IPS-NIHi7 (cell line): Measurements from ENCODE around the gene CORO2B.
A peak's percentile ranks its signal among the peaks of the same experiment; 100 is the strongest.
"Not testable (repeated sequence)": the region's sequence is repeated elsewhere in the genome, so short reads cannot be mapped to it uniquely, and the experiment has no call there.

Experiments
- DNase-seq: peaks from one replicate; pipeline ENCODE4 v3.0.0; 2012; ENCODE audit warnings: mixed read lengths; ENCODE audit errors: extremely low spot score

Gene CORO2B

GRCh38 chr15:68726246-68726645 lies 147.5 kb downstream of the CORO2B start:
- no peak for DNase-seq

DNA sequence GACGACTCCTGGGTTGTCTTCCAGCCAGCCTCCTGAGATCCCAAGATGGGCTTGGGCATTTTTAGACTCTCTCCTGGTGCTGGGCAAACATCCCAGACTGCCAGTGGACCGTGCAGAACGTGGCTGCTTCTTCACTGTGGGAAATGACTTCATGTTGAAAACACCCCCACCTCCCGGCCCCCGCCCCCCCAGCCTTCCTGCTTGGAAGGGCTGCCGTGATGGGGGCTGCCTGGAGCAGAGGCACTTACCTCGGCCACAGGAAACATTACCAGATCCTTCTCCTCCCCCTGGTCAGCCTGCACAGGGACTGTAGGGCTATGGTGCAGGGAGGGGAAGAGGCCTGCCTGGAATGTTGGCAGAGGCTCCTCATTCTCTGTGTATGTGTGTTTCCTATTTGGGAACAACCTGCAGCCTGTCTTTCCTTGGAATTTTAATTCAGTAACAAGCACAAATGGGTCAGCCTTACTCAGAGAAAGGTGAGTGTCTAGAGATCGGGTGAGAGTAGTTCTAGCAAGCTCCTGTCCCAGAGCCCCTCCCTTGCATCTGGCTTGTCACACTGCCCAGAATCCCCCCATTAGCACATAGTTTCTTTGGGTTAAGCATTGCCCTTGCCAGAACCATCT lies 151.1 kb downstream of the CORO2B start:
- DNase-seq: no peak

DNA sequence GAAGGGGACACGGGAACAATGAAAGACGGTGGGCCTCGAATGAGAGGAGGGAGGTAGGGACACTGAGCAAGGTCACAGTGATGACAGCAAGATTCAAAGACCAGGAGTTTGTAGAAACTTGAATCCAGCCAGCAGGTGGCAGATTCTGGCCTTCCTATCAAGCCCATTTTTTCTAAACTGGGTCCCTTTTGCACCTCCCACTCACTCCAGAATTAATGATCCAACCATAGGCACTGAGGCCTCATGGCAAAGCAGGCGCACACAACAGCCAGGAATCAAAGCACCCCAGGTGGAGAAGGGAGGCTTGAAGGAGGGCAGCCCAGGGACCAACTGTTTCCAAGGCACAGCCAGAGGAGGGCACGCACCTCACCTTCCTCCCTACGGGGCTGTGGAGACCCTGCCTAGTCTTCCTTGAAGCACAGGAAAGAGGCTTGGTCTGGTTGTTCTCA lies 151.7 kb downstream of the CORO2B start:
- DNase-seq: peak; percentile 63

GRCh38 chr15:68730976-68731897 lies 152.4 kb downstream of the CORO2B start:
- no peak for DNase-seq

DNA sequence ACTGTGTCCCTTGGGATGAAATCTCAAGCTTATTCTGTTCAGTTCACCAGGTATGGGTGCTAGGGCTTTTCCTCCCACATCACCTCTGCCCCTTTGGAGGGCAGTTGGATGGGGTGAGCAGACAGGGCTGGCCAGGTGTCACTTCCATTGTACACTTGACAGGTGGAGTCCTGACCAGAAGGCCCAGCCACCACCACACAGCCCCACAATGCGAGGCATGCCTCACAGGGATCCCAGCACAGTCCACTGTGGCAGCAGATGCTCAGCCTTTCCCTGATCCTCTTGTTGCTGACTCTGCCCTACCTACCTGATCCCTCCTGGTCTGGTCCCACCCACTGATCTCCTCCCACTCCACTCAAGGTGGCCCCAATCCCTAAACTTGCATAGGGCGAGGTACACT lies 153.7 kb downstream of the CORO2B start:
- DNase-seq: no peak

- DNase-seq: no peak
Measured at GRCh38 chr15:68733666-68734065, 154.9 kb downstream of the CORO2B start.

- no peak for DNase-seq
Measured at GRCh38 chr15:68734352-68734751, 155.6 kb downstream of the CORO2B start.

DNA sequence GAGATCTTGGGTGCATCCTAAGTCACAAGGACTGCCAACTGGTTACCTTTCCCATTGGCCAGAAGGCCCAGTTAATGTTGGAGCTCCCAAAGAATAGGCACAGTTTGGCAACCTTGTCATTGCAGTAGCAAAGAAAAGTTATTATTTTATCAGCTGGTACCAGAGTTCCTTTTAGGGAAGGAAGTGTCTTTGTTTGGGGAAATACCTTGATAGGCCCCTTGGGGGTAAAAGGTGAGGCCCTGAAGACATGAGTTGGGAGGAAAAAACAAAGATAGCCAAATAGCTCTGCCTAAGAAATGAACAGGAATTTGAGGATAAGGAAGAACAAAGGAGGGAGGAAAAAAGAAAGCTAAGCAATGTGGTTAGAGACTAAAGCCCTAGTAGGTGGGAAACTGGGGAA lies 156.1 kb downstream of the CORO2B start:
- DNase-seq: no peak

DNA sequence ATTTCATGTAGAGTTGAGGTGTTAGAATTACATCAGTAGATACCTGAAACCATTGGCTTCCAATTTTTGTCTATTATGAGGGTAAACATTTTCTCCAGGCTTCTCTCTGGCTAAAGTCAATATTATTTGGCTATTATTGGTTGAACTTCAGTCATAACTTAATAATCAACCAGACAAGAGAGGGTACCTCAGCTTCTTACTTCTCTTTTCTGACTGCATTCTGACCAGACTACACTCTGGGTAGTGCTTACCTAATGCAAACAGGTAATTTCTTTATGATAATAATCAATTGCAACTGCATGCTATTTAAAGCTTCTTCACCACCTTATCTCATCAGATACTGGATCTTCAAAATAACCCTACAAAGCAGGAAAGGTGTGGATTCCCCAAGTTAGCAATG lies 156.8 kb downstream of the CORO2B start:
- DNase-seq: no peak

DNA sequence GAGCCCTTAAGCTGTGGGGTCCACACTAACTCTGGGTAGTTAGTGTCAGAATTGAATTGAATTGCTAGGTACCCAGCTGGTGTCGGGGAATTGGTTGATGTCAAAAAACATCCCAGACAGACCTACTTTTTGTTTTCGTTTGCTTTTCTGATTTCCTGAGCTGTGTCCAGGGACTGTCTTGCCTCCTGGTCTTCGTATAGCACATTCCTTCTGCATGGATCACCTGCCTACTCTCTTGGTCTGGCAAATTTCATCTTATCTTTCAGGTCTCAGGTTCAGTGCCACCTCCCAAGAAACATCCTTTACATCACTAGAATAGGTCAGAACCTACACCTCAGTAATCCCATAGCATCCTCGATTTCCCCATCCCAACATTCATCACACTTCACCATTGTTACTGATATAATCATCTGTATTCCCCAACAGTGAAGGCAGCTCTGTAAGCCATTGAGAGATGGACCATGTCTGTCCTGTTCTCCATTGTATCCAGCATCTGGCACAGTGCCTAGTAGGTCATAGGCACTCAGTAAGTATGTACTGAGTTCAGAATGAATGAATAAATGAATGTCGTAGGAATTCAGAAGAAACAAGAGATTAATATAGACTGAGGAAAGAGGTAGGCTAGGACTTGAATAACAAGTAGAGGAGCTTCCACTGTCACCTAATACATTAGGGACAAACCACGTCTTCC lies 160.7 kb downstream of the CORO2B start:
- no peak for DNase-seq

DNA sequence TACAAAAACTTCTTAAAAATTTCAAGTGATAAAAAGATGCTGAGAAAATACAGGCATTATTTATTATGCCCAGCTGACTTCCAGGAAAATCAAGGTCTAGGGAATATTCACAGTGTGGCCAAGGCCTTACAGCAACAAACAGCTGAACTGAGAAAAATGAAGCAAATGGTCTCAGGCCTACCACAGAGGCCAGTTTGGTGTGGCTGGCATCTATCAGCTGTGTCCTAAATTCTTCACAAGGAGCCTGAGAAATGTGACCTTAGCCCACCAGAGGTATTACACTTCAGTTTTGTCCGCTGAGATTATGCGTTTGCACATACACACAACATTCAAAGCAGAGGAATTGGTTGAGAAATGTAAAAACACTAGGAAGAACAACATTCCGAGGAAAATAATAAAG lies 164.5 kb downstream of the CORO2B start:
- DNase-seq: no peak

DNA sequence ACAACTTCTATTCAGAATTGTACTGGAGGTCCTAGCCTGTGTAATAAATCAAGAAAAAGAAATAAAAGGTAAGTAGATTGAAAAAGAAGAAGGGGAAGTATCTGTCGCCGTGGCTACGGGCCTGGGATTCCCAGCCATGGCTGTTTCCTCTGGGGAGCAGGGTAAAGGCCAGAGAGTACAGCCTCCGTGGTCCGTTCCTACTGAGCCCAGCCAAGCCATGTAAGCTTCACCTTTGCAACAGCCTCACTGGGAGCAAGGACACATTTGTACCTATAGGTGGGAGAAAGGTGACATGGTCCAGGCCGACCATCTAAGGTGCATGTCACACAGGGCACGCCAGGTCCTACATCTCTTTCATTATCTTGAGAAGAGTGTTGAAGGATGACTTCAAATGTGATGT lies 170.6 kb downstream of the CORO2B start:
- DNase-seq: no peak

DNA sequence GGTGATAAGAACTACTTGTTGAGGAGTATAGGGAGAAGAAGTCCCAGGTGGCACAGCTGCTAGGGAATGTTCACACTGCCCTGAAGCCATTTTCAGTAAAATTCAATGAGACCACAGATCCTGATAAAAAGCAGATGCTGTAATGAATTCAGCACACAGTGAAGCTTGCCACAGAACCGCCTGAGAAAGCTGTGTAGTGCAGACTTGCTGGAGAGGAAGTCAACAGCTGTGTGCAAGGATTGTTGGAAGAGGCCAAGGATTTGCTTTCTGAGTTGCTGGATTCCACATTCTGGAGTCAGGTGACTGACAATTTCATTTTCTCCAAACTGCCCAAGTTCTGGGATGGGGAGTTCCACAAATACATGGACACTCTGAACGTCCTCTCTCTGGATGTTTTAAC lies 171.0 kb downstream of the CORO2B start:
- no peak for DNase-seq

DNA sequence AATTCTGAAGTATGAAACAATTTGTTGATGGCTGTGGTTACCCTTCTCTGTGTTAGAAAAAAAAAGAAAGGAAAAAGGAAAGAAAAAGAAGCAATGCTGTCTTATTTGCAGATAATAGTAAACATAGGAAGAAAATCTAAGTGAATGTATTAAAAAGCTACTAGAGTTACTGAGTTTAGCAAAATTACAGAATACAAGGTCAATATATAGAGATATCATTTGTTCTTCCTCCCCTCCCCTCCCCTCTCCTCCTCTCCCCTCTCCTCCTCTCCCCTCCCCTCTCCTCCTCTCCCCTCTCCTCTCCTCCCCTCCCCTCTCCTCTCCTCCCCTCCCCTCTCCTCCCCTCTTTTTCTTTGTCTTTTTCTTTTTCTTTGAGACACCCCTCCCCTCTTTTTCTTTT lies 172.8 kb downstream of the CORO2B start:
- no peak for DNase-seq

DNA sequence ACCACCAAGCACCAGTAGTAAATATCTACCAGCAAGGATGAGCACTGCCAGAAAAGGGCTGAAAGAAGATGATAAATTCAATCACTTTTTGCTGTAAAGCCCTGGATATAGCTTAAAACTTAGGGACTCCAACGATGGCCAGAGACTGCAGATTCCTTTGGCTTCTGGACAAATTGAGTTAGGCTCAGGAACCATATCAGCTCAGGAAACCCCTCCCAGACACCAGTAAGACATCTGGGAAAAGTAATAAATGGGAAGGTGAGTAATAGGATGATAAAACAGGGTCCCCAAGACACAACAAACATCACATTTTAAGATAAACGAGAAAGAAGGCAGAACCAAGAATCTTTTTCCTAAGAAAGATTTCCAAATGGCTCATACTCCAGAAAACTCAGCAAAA lies 176.9 kb downstream of the CORO2B start:
- no peak for DNase-seq

GRCh38 chr15:68759982-68760579 lies 181.3 kb downstream of the CORO2B start:
- DNase-seq: not testable (repeated sequence)

DNA sequence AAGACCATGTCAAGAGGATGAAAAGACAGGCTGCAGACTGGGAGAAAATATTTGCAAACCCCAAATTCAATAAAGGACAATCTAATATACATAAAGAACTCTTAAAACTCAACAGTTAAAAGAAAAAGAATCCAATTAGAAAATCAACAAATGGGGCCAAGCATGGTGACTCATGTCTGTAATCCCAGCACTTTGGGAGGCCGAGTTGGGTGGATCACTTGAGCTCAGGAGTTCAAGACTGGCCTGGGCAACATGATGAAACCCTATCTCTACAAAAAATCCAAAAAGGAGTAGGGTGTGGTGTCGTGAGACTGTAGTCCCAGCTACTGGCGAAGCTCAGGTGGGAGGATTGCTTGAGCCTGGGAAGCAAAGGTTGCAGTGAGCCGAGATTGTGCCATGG lies 184.3 kb downstream of the CORO2B start:
- DNase-seq: no peak

DNA sequence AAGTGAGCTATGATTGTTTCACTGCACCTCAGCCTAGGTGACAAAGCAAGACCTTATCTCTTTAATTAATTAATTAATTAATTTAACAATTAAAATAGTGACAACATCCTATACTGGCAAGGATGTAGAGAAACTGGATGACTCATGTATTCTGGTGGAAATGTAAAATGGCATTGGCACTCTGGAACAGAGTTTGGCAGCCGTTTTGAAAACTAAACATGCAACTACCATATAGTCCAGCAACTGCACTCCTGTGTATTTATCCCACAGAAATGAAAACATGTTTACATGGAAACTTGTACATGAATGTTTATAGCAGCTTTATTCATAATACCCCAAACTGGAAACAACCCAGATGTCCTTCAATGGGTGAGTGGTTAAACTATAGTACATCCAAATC lies 185.3 kb downstream of the CORO2B start:
- no peak for DNase-seq

DNA sequence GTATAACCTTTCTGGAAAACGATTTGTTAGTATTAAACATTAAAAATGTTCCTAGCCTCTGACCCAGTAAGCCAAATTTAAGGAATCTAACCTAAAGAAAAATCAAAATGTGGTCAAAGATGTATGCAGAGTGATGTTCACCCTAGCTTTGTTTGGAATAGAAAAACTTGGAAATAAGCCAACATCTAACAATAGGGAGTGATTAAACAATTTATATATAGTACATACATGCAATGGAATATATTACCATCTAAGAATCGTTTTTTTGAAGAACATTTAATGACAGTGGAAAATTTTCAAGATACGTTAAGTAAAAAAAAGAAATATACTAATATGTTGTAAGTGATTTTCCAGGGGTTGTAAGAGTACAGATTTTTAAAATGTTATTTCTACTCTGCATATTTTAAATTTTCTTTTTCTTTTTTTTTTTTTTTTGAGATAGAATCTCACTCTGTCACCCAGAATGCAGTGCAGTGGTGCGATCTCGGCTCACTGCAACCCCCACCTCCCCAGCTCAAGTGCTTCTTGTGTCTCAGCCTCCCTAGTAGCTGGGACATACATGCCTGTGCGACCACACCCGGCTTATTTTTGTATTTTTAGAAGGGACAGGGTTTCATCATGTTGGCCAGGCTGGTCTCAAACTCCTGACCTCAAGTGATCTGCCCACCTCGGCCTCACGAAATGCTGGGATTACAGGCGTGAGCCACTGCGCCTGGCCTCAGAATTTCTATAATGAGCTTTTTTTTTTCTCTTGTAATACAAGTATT lies 187.0 kb downstream of the CORO2B start:
- DNase-seq: no peak

DNA sequence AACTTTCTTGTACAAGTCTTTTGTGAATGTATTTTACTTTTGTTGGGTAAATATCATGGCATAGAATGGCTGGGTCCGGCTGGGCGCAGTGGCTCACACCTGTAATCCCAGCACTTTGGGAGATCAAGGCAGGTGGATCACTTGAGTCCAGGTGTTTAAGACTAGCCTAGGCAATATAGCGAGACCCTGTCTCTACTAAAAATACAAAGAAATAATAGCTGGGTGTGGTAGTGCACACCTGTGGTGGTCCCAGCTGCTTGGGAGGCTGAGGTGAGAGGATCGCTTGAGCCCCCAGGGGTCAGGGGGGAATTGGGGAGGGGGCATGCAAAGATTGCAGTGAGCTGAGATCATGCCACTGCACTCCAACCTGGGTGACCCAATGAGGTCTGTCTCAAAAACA lies 189.0 kb downstream of the CORO2B start:
- DNase-seq: no peak

GRCh38 chr15:68768321-68768720 lies 189.5 kb downstream of the CORO2B start:
- DNase-seq: no peak
